Measurements from ENCODE around the gene YY2.

YY2 gene

GRCh38 chrX:21885568-21885967, 29.8 kb downstream of the YY2 start:
- no peak for TF ChIP-seq CTCF (conservative IDR thresholded peaks at IDR 0.05; ENCODE audit: control insufficient read depth, insufficient read depth, low read depth, low read length)
- H3K4me3 ChIP-seq (ENCODE audit: control insufficient read depth, low read depth, low read length), result no peak overlapping the region
- no peak for DNase-seq (ENCODE audit: low read depth)

- no peak overlapping the region for H3K4me3 ChIP-seq (ENCODE audit: control insufficient read depth, low read depth, low read length)
- DNase-seq (ENCODE audit: low read depth), result no peak
- no peak for TF ChIP-seq CTCF (conservative IDR thresholded peaks at IDR 0.05; ENCODE audit: control insufficient read depth, insufficient read depth, low read depth, low read length)
These were observed 49.5 kb downstream of the YY2 start for GRCh38 chrX:21905313-21905712.

- DNase-seq (ENCODE audit: low read depth), result no peak
- no peak for TF ChIP-seq CTCF (conservative IDR thresholded peaks at IDR 0.05; ENCODE audit: control insufficient read depth, insufficient read depth, low read depth, low read length)
- H3K4me3 ChIP-seq (ENCODE audit: control insufficient read depth, low read depth, low read length), result no peak overlapping the region
These were observed 50.2 kb downstream of the YY2 start for GRCh38 chrX:21905953-21906352.

GRCh38 chrX:21907260-21907659, 51.5 kb downstream of the YY2 start:
- no peak for DNase-seq (ENCODE audit: low read depth)
- no peak for TF ChIP-seq CTCF (conservative IDR thresholded peaks at IDR 0.05; ENCODE audit: control insufficient read depth, insufficient read depth, low read depth, low read length)
- H3K4me3 ChIP-seq (ENCODE audit: control insufficient read depth, low read depth, low read length), result no peak overlapping the region

Data from fibroblast of mammary gland (primary cell).